ENCODE measurements around the gene PKM.
"Not testable (repeated sequence)": the region's sequence is repeated elsewhere in the genome, so short reads cannot be mapped to it uniquely, and the experiment has no call there.

The PKM gene

GRCh38 chr15:72175186-72176044 lies 55.6 kb downstream of the PKM start:
- DNase-seq (ENCODE audit: low read depth, low spot score) = no peak
- POLR2A ChIA-PET = no interaction called here
- H3K4me3 ChIP-seq (ENCODE audit: low read depth, low read length) = no peak overlapping the region
- no peak for TF ChIP-seq CTCF (IDR thresholded peaks at IDR 0.05; ENCODE audit: insufficient read depth, low read length, missing control alignments)
- CTCF ChIA-PET = no interaction called here

GRCh38 chr15:72174551-72175165 lies 56.3 kb downstream of the PKM start:
- no peak for DNase-seq (ENCODE audit: low read depth, low spot score)
- no peak for TF ChIP-seq CTCF (IDR thresholded peaks at IDR 0.05; ENCODE audit: insufficient read depth, low read length, missing control alignments)
- H3K4me3 ChIP-seq (ENCODE audit: low read depth, low read length) = no peak overlapping the region
- POLR2A ChIA-PET = no interaction called here
- CTCF ChIA-PET = no interaction called here

- ChIA-PET CTCF (interaction anchor here (1.1 kb wide), 1 partner anchor 18 kb away, joined by 3 read pairs; no protein-coding TSS in a partner anchor), POLR2A (no interaction called here)
- H3K4me3 ChIP-seq (ENCODE audit: low read depth, low read length) = no peak overlapping the region
- DNase-seq (ENCODE audit: low read depth, low spot score) = no peak
- TF ChIP-seq CTCF (IDR thresholded peaks at IDR 0.05; ENCODE audit: insufficient read depth, low read length, missing control alignments) = no peak
Measured at GRCh38 chr15:72173864-72174550, 57.0 kb downstream of the PKM start.

GRCh38 chr15:72173401-72173800 lies 57.6 kb downstream of the PKM start:
- no peak overlapping the region for H3K4me3 ChIP-seq (ENCODE audit: low read depth, low read length)
- POLR2A ChIA-PET = no interaction called here
- no peak for DNase-seq (ENCODE audit: low read depth, low spot score)
- no peak for TF ChIP-seq CTCF (IDR thresholded peaks at IDR 0.05; ENCODE audit: insufficient read depth, low read length, missing control alignments)
- CTCF ChIA-PET = interaction anchor here (1.1 kb wide), 1 partner anchor 17 kb away, joined by 3 read pairs; no protein-coding TSS in a partner anchor

GRCh38 chr15:72172796-72173195 lies 58.2 kb downstream of the PKM start:
- CTCF ChIA-PET = interaction anchor here (1.1 kb wide), 1 partner anchor 17 kb away, joined by 3 read pairs; no protein-coding TSS in a partner anchor
- no peak for DNase-seq (ENCODE audit: low read depth, low spot score)
- no peak overlapping the region for H3K4me3 ChIP-seq (ENCODE audit: low read depth, low read length)
- TF ChIP-seq CTCF (IDR thresholded peaks at IDR 0.05; ENCODE audit: insufficient read depth, low read length, missing control alignments) = no peak
- POLR2A ChIA-PET = no interaction called here

GRCh38 chr15:72171978-72172377 lies 59.0 kb downstream of the PKM start:
- DNase-seq (ENCODE audit: low read depth, low spot score); POLR2A ChIA-PET; H3K4me3 ChIP-seq (ENCODE audit: low read depth, low read length): not testable (repeated sequence)
- CTCF ChIA-PET = interaction anchor here (1.2 kb wide), 1 partner anchor 16 kb away, joined by 3 read pairs; no protein-coding TSS in a partner anchor
